ENCODE results near the gene NUDT8. TPM values are rescaled to one million over a fixed set of nuclear protein-coding genes. Genes with fewer than 3 reads are reported as not detected.
A peak's percentile ranks its signal among the peaks of the same experiment; 100 is the strongest.

The NUDT8 gene
- total and polyA plus RNA-seq, 9 of the 15 experiments (the other 6 are each of a cell fraction or from before 2014, with no cell fraction given): 0.23 to 27.8 (median 5.0) TPM

- TF ChIP-seq AFF4 (CRISPR knock-in tag; IDR thresholded peaks at IDR 0.05) (peak; percentile 42; the same call in 1 of the 2 replicates), TEAD4 (IDR thresholded peaks at IDR 0.05; ENCODE audit: low read length) (0 out of 2 replicates have a peak, but pooled peaks have one; percentile 3), TEAD4 (CRISPR knock-in tag; IDR thresholded peaks at IDR 0.05; ENCODE audit: borderline replicate concordance) (no peak), TBP (optimal IDR thresholded peaks at IDR 0.05; ENCODE audit: low read depth, low read length) (peak; percentile 64), ATF1 (CRISPR knock-in tag; IDR thresholded peaks at IDR 0.05) (peak; percentile 98), ATF1 (tag; IDR thresholded peaks at IDR 0.05) (peak; percentile 99), HNRNPH1 (optimal IDR thresholded peaks at IDR 0.05; ENCODE audit: low read depth, low read length) (no peak), ZBTB11 (CRISPR knock-in tag; IDR thresholded peaks at IDR 0.05) (peak in 1 of 3 experiments; percentile 31; a peak in 1 of 6 replicates), NFIC (IDR thresholded peaks at IDR 0.05) (peak; percentile 35), KLF10 (CRISPR knock-in tag; IDR thresholded peaks at IDR 0.05) (no peak), CHD2 (IDR thresholded peaks at IDR 0.05; ENCODE audit: low read depth, low read length) (0 out of 2 replicates have a peak, but pooled peaks have one; percentile 49), RERE (CRISPR knock-in tag; IDR thresholded peaks at IDR 0.05; ENCODE audit: borderline replicate concordance) (peak; percentile 50; the same call in 1 of the 2 replicates)
Measured at GRCh38 chr11:67606492-67607295, 23.0 kb downstream of the NUDT8 start, which contains the start of gene NDUFV1 (continued).

Measured in K562 (cell line).